NCI-H2196 (cell line): ENCODE results near the gene SLC29A1.
"Not testable (repeated sequence)": the region's sequence is repeated elsewhere in the genome, so short reads cannot be mapped to it uniquely, and the experiment has no call there.

Source experiments
- DNase-seq: peaks from one replicate; lab custom pipeline; 2025; ENCODE audit not compliant: unreplicated experiment; lab: John Stamatoyannopoulos, UW

SLC29A1 gene

DNA sequence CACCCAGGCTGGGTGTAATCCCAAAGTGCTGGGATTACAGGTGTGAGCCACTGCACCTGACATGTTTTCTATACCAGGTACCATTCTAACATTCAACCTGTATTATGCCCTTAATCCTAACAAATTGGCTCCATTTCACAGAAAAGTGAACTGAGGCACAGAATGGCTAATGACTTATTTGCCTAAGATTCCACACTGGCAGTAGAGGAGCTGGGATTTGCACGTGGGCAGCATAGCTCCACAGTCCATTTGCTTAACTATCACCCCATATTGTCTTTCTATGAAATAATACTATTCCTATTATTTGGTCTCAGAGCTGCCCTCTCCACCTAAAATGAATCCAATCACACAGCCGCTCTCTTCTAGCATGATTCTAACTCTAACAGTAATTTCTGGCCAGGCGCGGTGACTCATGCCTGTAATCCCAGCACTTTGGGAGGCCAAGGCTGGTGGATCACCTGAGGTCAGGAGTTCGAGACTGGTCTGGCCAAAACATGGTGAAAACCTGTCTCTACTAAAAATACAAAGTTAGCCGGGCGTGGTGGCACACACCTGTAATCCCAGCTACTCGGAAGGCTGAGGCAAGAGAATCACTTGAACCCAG, 30.0 kb upstream of the SLC29A1 start:
- no peak for DNase-seq

DNA sequence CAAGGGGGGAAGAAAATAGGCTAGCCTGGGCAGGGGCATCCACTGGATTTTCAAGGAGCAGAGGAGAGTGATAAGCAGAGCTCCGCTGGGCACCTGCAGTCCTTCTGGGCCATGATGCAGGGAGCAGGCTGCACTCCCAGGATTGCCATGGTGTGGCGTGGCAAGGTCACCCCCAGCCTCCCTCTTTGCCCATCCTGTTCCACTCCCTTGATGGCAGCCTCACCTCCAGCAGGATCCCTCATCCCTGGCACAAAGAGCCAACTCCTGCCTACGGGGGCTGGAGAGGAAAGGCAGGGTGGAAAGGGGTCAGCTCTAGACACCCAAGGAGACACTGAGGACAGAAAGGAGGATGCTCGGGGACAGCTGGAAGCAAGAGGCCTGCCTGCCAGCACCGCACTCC, 29.1 kb upstream of the SLC29A1 start:
- DNase-seq, result no peak

GRCh38 chr6:44196351-44196750, 27.0 kb upstream of the SLC29A1 start:
- DNase-seq, result not testable (repeated sequence)

DNA sequence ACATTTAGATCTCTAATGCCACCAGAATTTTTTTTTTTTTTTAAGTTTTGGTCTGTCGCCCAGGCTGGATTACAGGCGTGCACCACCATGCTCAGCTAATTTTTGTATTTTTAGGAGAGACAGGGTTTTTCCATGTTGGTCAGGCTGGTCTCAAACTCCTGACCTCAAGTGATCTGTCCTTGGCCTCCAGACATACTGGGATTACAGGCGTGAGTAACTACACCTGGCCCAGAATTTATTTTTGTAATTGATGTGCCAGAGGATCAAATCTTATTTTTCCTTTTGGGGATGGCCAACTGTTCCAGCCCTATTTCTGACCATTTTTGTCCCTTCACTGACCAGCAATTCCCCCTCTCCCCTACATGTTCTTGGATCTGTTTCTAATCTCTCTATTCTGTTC, 24.7 kb upstream of the SLC29A1 start:
- no peak for DNase-seq

DNA sequence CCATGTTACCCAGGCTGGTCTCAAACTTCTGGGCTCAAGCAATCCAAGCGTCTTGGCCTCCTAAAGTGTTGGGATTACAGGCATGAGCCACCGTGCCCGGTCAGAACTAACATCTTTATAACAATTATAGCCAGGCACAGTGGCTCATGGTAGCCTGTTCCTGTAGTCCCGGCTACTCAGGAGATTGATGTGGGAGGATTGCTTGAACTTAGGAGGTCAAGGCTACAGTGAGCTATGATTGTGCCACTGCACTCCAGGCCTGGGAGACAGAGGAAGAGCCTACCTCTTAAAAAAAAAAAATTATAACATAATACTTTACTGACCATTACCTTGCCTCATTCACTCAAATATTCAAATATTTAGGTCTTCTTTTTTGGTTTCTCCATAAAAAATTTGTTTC, 23.5 kb upstream of the SLC29A1 start:
- no peak for DNase-seq

GRCh38 chr6:44201200-44201599, 22.2 kb upstream of the SLC29A1 start:
- DNase-seq, result no peak

DNA sequence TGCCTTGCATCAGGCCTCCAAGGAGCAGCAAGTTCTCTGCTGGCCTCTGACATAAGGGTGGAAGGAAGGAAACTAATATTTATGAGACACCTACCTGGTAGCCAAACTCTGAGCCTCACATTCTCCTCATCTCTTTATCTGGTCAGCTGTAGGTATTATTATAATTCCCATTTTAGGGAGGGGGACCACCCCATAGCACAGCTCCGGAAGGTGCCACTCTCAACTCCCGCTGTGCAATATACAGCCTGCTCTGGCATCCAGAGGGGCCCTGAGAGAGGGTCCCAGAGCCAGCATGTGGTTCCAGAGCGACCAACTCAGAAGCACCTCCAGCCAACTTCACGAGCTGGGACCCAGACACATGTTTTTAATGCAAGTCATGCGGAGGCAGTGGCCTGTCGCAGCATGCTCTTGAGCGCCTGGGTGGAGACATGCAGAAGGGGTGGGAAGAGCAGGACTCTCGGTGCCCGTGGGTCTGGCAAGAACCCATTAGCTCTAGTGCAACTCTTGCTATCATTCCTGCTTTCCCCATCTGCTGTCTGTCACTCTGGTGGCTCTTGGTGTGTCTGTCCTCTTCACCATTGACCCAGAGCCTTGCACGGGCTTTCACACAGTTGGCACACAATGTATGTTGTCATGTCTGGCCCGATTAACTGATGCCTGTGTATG, 21.6 kb upstream of the SLC29A1 start:
- no peak for DNase-seq

DNA sequence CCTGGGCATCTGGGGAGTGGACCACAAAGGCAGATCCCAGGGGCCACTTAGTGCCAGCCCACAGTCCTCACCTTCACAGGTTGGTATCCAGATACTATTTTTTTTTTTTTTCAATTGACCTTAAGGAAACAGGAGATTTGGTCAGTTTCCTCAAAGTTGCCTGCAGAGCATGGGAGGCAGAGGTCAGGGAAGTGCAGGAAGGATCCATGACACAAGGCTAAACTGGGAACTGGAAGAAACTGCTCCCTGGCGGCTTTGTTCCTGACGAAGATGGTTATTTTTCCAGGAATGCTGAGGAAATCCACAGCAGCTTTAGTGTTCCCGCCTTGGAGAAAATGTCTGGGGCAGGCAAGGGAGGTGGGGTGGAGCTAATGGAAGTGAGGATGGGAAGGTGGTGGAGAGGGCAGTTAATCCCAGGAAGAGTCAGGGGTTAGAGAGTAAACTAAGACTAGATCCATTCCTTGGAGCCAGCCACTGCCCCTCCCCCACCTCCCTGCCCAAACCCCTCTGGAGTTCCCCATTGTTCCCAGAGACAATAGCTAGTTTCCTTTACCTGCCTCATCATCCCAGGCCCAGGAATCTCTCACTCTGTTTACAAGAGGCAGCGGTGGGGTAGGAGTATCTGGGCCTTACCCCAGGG, 20.9 kb upstream of the SLC29A1 start:
- no peak for DNase-seq

- DNase-seq, result no peak
These were observed 20.2 kb upstream of the SLC29A1 start for GRCh38 chr6:44202972-44203750.

- no peak for DNase-seq
These were observed 19.4 kb upstream of the SLC29A1 start for GRCh38 chr6:44203955-44204354.

GRCh38 chr6:44207966-44208365, 15.4 kb upstream of the SLC29A1 start:
- no peak for DNase-seq

- no peak for DNase-seq
These were observed 12.1 kb upstream of the SLC29A1 start for GRCh38 chr6:44211284-44211683.

DNA sequence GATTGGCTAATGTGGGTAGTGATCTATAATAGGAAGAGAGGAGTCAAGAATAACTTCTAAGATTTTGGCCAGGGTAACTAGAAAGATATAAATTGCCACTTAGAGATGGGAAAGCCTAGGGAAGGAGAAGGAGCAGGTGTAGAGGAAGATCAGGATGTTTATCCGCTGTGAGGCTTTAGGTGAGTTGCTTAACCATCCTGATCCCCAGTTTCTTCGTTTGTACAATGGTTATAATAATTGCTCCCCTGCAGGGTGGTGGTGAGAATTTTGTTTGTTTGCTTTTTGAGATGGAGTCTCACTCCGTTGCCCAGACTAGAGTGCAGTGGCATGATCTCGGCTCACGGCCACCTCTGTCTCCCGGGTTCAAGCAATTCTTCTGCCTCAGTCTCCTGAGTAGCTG, 9.1 kb upstream of the SLC29A1 start:
- no peak for DNase-seq

DNA sequence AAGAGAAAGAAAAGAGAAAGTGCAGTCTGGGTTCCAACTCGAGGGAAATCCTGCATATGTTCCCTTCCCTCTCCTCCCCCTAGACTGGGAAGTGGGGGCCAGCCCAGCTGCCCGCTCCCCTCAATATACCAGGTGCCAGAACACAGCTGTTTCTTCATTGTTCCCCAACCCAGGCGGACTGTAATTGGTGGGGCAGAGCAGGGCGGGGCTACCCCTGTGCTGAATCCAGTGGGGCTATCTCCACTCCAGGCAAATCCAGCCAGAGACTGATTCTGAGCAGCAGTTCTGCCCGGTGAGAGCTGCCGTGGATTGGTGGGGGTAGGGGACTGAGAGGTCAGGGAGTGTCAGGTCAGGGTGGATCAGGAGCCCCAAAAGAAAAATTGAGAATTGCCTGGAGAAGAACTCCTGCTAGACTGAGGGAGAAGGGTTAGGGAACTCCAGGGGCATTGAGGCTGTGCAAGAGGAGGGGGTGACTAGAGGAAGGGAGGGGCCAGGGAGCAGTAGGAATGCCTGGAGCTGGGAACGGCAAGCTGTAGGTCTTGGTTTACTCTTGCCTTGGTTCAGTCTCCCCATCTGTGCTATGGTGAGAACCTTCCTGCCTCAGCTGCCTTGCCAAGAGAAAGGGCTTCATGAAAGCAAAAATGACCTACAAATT, 6.6 kb upstream of the SLC29A1 start, which contains the start of gene MYMX:
Gene MYMX (plus strand): TSS at position 250 of the 655 bp plus-strand sequence. CDS start 546 bp downstream, outside the sequence.
- no peak for DNase-seq

- no peak for DNase-seq
These were observed 5.9 kb upstream of the SLC29A1 start for GRCh38 chr6:44217332-44218143.

GRCh38 chr6:44219053-44219814, 4.2 kb upstream of the SLC29A1 start:
- peak; percentile 56 for DNase-seq

- no peak for DNase-seq
These were observed 3.3 kb upstream of the SLC29A1 start for GRCh38 chr6:44219815-44220784.

- no peak for DNase-seq
These were observed 2.5 kb upstream of the SLC29A1 start for GRCh38 chr6:44220913-44221290.
